HepG2 (cell line): ENCODE data around the gene ATAD2B. TPM values are rescaled to one million over a fixed set of nuclear protein-coding genes. Genes with fewer than 3 reads are reported as not detected.

ENCODE experiments used
- ATAC-seq: fragments of 200-7000 bp; cut with Tn5 transposase; 3 replicates; pipeline ENCODE4 v1.9.1; 2020; ENCODE audit warnings: mild to moderate bottlenecking, moderate library complexity
- BruUV-seq: library from RNA; stranded (reverse); fragments of 400-500 nt; replicated peaks from 2 replicates; lab custom pipeline; 2021; lab: Mats Ljungman, UMichigan
- CTCF ChIA-PET: fragments of 300-600 bp; formaldehyde crosslinking; extraction: SDS; loops from one replicate; lab custom pipeline; 2021; ENCODE audit warnings: low total read pairs, inconsistent platforms, low intra/inter-chr PET ratio; lab: Yijun Ruan, JAX
- POLR2A ChIA-PET: fragments of 350-600 bp; sonication (Branson Sonifier 250); formaldehyde crosslinking; loops from one replicate; lab custom pipeline; 2020; ENCODE audit warnings: antibody characterized with exemption, inconsistent platforms; lab: Yijun Ruan, JAX
- DNase-seq: peaks from one replicate; pipeline ENCODE4 v3.0.0-alpha.2; 2015; ENCODE audit warnings: low spot score
- FAIRE-seq: peaks from 3 replicates; lab custom pipeline; 2011; peaks lifted over from hg19 to GRCh38; lab: Jason Lieb, UNC
- H2AFZ ChIP-seq: one replicate; pipeline ENCODE4 v1.6.1; 2011; ENCODE audit warnings: low read length, inconsistent platforms
- H3K27ac ChIP-seq: fragments of 300-600 bp; 3 replicates; pipeline ENCODE4 v1.8.0; 2011; ENCODE audit warnings: mixed run types, mild to moderate bottlenecking, mixed read lengths, low read length, inconsistent platforms; ENCODE audit not compliant: insufficient read depth; ENCODE audit errors: extremely low read length
- H3K27me3 ChIP-seq, 2 experiments: fragments of 200-600 bp in 1 of 2; 2 replicates in 1 of 2; 3 replicates in 1 of 2; pipeline versions ENCODE4 v1.6.0 to v1.8.0; 2011; ENCODE audit warnings: low read length in 2 of 2, mild to moderate bottlenecking in 2 of 2, moderate library complexity in 2 of 2, inconsistent platforms in 1 of 2; ENCODE audit not compliant: insufficient read depth in 2 of 2, control insufficient read depth in 1 of 2
- H3K36me3 ChIP-seq, 2 experiments: fragments of 200-600 bp in 1 of 2; replicated peaks in 1 of 2; 2 replicates in 1 of 2; 3 replicates in 1 of 2; pipeline versions ENCODE4 v1.5.1 to v1.8.0; 2011; ENCODE audit warnings: low read length in 2 of 2, inconsistent platforms in 1 of 2; ENCODE audit not compliant: insufficient read depth in 2 of 2, control insufficient read depth in 1 of 2
- H3K4me1 ChIP-seq: 2 replicates; pipeline ENCODE4 v1.5.1; 2012; ENCODE audit warnings: low read length, inconsistent platforms; ENCODE audit not compliant: insufficient read depth
- H3K4me2 ChIP-seq: 2 replicates; pipeline ENCODE4 v1.6.0; 2011; ENCODE audit warnings: low read depth, low read length, inconsistent platforms
- H3K4me3 ChIP-seq, 3 experiments: fragments of 200-600 bp in 1 of 3; sonication (generic), shearing (Covaris generic) in 1 of 3; replicated peaks in 1 of 3; 2 replicates each; pipeline ENCODE4 v1.5.1; 2011 to 2016; ENCODE audit warnings: low read length in 3 of 3, inconsistent platforms in 2 of 3, low read depth in 2 of 3, mild to moderate bottlenecking in 2 of 3, control low read depth in 1 of 3, mixed read lengths in 1 of 3; ENCODE audit not compliant: insufficient read depth in 1 of 3
- H3K79me2 ChIP-seq: one replicate; pipeline ENCODE4 v1.6.1; 2011; ENCODE audit warnings: low read length, inconsistent platforms; ENCODE audit not compliant: insufficient read depth
- H3K9ac ChIP-seq: 2 replicates; pipeline ENCODE4 v1.6.0; 2011; ENCODE audit warnings: mild to moderate bottlenecking, low read depth, low read length, inconsistent platforms; ENCODE audit not compliant: insufficient read depth
- H3K9me3 ChIP-seq: 2 replicates; pipeline ENCODE4 v1.5.1; 2012; ENCODE audit warnings: mild to moderate bottlenecking, low read length
- H4K20me1 ChIP-seq: 2 replicates; pipeline ENCODE4 v1.6.0; 2011; ENCODE audit warnings: inconsistent platforms, mild to moderate bottlenecking, low read length, moderate library complexity; ENCODE audit not compliant: insufficient read depth
- CEBPB ChIP-seq: IDR thresholded peaks from 2 replicates; pipeline ENCODE4 v1.6.1; 2011; ENCODE audit warnings: low read depth, low read length, improper control_type of control experiment, borderline replicate concordance
- CHD2 ChIP-seq: IDR thresholded peaks from 2 replicates; pipeline ENCODE4 v1.6.1; 2011; ENCODE audit warnings: low read depth, low read length, improper control_type of control experiment
- NBN ChIP-seq: fragments of 450-650 bp; conservative IDR thresholded peaks from 2 replicates; pipeline ENCODE4 v1.6.1; 2017
- SMC3 ChIP-seq: IDR thresholded peaks from 2 replicates; pipeline ENCODE4 v1.6.1; 2011; ENCODE audit warnings: low read length, improper control_type of control experiment
- ZNF232 ChIP-seq: sonication (generic); formaldehyde crosslinking; IDR thresholded peaks from 2 replicates; pipeline ENCODE4 v1.4.0; 2020; ENCODE audit warnings: missing genetic modification reagents, borderline replicate concordance
- WGBS: methylation state at CpG from one replicate; pipeline ENCODE4 v1.1.6; 2017; ENCODE audit warnings: low lambda C conversion rate; 5-methylcytosine and 5-hydroxymethylcytosine counted together
- in situ Hi-C: cut with HindIII; loops from 2 replicates; pipeline ENCODE4 v1.10.0; 2017; ENCODE audit warnings: low pct_unique_long_range_greater_than_20kb; ENCODE audit not compliant: extremely low pct_ligation_motif_present
- intact Hi-C: fragments of 100-400 bp; cut with micrococcal nuclease; formaldehyde crosslinking; loops from one replicate; pipeline ENCODE4 v1.10.0; 2022; ENCODE audit not compliant: unreplicated experiment
- polyA plus RNA-seq, 8 experiments: library from polyadenylated mRNA; depleted of rRNA in 3 of 8; stranded (reverse) in 7 of 8; unstranded in 1 of 8; fragments of >200 nt; fragmentation: Illumina TruSeq in 4 of 8; extraction: Trizol in 4 of 8; gene quantifications; 2 replicates each; pipeline versions ENCODE4 v1.2.1 to v1.2.3, GENCODE V29; 2011 to 2016; ENCODE audit warnings: low read depth in 4 of 8, missing spikeins in 1 of 8, mixed read lengths in 1 of 8; ENCODE audit not compliant: insufficient read depth in 1 of 8
- total RNA-seq, 5 experiments: library from RNA; depleted of rRNA; stranded (reverse); fragments of >200 nt; fragmentation: Illumina TruSeq; extraction: Trizol; gene quantifications; 2 replicates each; pipeline ENCODE4 v1.2.3, GENCODE V29; 2016; ENCODE audit warnings: low read depth in 1 of 5

The ATAD2B gene
- total and polyA plus RNA-seq, 2 of the 13 experiments (the other 11 are each of a cell fraction or from before 2014, with no cell fraction given) = 5.3 to 22.2 TPM

DNA sequence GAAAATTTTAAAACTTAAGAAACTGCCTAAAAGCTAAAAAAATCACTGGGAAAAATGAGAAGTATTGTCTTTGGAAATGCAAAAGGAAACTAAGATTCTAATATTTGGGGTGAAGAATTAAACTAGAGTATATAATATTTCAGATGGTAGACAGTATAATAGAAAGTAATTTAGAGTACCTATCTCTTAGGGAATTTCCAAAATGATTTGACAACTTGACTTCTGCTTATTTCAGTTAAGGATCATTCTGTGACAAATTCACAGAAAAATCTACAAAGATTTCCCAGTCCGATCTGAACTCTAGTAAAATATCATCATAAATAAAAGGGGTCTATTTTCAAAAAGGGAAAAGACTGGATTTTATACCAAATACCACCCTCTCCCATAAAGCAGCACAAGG is 99.6 kb downstream of the ATAD2B start (continued):
- TF ChIP-seq ZNF232 (CRISPR knock-in tag) (no peak), SMC3 (no peak)

DNA sequence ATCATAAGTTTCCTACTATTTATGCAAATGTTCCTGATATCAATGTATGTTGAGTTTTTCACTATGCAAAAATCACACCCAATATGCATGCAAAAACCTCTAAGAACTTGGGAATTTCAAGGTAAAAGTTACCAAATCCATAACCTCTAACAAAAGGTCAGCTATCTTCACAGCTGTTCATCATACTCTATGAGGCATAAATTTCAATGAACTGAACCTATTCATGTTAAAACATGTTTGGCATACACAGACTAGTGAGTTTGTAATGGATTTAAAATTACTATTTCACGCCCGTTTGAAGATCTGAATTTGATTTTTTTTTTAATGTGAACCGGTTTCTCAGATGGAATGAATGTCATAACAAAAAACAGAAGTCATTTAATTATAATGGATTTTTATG is 100.2 kb downstream of the ATAD2B start:
- Histone ChIP-seq H3K9ac (no peak overlapping the region), H3K27ac (no peak overlapping the region), H2AFZ (no peak overlapping the region), H3K4me2 (no peak overlapping the region), H4K20me1 (no peaks in the 10 kb centered on the region), H3K9me3 (no peaks in the 10 kb centered on the region), H3K36me3 (peaks cover 6 to 15% of the 10 kb centered on the region in 2 experiments), H3K27me3 (no peaks in the 10 kb centered on the region), H3K4me1 (peaks cover 8% of the 10 kb centered on the region), H3K4me3 (no peak overlapping the region), H3K79me2 (no peaks in the 10 kb centered on the region)
- CTCF ChIA-PET = no interaction called here
- no peak for TF ChIP-seq CHD2
- DNase-seq = no peak
- WGBS = 95% methylated on average over 3 of the region's 3 CpGs
- BruUV-seq = no TSS peak
- no peak for FAIRE-seq
- in situ Hi-C loops (loop anchor here (10.0 kb wide), 1 partner anchor 338 kb away; no protein-coding TSS in a partner anchor), intact Hi-C loops (loop anchor here (10.0 kb wide), 1 partner anchor 98 kb away; the partner anchor contains the start of gene ATAD2B)
- POLR2A ChIA-PET = no interaction called here
- ATAC-seq = no peak

DNA sequence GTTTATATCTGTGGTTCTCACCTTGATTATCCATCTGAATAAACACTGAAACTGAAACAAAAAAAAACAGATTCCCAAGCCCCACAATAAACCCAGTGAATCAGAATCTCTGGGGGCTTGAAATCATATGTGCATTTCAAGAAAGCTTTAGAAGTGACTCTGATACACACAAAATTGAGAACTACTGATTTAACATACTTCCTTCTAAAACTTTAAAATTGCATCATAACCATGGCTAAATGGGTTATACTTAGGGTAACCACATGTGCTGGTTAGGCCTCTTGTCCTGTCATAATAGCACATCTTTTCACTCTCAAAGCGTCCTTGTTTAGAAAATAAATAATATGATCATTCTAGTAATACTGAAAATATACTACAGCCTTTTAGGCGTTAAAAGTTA is 100.9 kb downstream of the ATAD2B start:
- H3K27me3 ChIP-seq = no peaks in the 10 kb centered on the region
- H2AFZ ChIP-seq = no peak overlapping the region
- in situ Hi-C loops (loop anchor here (10.0 kb wide), 1 partner anchor 339 kb away; no protein-coding TSS in a partner anchor), intact Hi-C loops (loop anchor here (10.0 kb wide), 1 partner anchor 99 kb away; the partner anchor contains the start of gene ATAD2B)
- peaks cover 6 to 15% of the 10 kb centered on the region in 2 experiments for H3K36me3 ChIP-seq
- no TSS peak for BruUV-seq
- CTCF ChIA-PET = interaction anchor here (2.6 kb wide), 1 partner anchor 338 kb away, joined by 20 read pairs; no protein-coding TSS in a partner anchor
- H3K27ac ChIP-seq = no peak overlapping the region
- FAIRE-seq = no peak
- H3K4me2 ChIP-seq = no peak overlapping the region
- H3K9me3 ChIP-seq = no peaks in the 10 kb centered on the region
- no peak for ATAC-seq
- H3K79me2 ChIP-seq = no peaks in the 10 kb centered on the region
- no peak for TF ChIP-seq NBN
- peak; percentile 29; the same call in 1 of the 2 replicates for TF ChIP-seq CEBPB
- no peak for DNase-seq
- H3K4me3 ChIP-seq = no peak overlapping the region
- H3K9ac ChIP-seq = no peak overlapping the region
- peaks cover 8% of the 10 kb centered on the region for H3K4me1 ChIP-seq
- POLR2A ChIA-PET = no interaction called here
- H4K20me1 ChIP-seq = no peaks in the 10 kb centered on the region
- WGBS = 97% methylated on average over 2 of the region's 2 CpGs
